GM19023 (cell line): Measurements from ENCODE around the gene CHDH.
A peak's percentile ranks its signal among the peaks of the same experiment; 100 is the strongest.

Experiments used
- ATAC-seq: cut with Tn5 transposase; IDR thresholded peaks from one replicate; pipeline ENCODE4 v1.9.1; 2021; ENCODE audit warnings: mild to moderate bottlenecking, moderate library complexity; ENCODE audit not compliant: unreplicated experiment

CHDH gene, protein sequence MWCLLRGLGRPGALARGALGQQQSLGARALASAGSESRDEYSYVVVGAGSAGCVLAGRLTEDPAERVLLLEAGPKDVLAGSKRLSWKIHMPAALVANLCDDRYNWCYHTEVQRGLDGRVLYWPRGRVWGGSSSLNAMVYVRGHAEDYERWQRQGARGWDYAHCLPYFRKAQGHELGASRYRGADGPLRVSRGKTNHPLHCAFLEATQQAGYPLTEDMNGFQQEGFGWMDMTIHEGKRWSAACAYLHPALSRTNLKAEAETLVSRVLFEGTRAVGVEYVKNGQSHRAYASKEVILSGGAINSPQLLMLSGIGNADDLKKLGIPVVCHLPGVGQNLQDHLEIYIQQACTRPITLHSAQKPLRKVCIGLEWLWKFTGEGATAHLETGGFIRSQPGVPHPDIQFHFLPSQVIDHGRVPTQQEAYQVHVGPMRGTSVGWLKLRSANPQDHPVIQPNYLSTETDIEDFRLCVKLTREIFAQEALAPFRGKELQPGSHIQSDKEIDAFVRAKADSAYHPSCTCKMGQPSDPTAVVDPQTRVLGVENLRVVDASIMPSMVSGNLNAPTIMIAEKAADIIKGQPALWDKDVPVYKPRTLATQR

DNA sequence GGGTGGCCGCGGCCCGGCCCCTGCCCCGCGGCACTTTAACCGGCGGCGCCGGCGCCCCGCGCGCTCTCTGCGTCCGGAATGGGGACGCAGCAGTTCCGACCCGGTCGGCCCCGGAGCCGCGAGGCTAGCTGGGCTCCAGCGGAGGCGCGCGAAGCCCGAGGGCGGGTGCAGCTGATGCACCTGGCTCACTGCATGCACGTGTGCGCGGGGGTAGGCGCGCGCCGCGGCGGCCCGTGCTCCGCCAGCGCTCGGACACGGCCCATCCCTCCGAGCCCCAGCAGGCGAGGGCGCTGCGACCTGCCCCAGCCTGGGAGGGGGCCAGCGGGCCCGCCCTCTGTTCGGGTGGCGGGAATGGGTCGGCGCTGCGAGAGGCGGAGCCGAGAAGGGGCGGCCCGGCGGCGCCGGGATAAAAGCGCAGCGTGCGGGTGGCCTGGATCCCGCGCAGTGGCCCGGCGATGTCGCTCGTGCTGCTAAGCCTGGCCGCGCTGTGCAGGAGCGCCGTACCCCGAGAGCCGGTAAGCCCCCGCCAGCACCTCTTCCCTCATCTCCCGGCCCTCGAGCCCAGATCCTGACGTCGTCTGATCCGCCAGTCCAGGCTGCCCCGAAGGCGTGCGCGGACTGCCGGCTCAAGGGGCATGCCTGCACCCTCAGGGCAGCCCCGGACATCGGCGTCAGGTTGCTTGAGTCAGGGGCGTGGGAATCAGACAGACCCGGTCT is at the start of gene CHDH, which contains the start of gene IL17RB:
Gene CHDH (minus strand): TSS at position 286 of the 717 bp plus-strand sequence. CDS start 22,411 bp downstream, outside the sequence.
Gene IL17RB (plus strand): TSS at position 435 of the 717 bp plus-strand sequence. CDS start 21 bp downstream, at position 456.
- ATAC-seq = peak; percentile 46

DNA sequence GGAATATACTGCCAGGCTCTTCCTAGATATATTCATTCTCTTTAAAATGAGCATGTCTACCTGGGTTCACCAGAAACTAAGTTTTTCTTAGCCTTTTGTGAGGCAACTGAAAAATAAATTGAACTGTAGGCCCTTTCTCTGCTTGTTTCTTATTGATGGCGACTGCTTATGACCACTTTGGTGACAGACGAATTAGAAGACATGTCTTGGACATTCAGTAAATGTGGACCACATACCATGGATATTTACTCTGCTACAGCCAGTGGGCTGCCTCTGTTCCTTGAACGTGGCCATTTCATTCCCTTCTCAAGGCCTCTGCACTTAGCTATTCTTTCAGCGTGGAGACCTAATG is 46.0 kb upstream of the CHDH start:
- ATAC-seq = no peak

DNA sequence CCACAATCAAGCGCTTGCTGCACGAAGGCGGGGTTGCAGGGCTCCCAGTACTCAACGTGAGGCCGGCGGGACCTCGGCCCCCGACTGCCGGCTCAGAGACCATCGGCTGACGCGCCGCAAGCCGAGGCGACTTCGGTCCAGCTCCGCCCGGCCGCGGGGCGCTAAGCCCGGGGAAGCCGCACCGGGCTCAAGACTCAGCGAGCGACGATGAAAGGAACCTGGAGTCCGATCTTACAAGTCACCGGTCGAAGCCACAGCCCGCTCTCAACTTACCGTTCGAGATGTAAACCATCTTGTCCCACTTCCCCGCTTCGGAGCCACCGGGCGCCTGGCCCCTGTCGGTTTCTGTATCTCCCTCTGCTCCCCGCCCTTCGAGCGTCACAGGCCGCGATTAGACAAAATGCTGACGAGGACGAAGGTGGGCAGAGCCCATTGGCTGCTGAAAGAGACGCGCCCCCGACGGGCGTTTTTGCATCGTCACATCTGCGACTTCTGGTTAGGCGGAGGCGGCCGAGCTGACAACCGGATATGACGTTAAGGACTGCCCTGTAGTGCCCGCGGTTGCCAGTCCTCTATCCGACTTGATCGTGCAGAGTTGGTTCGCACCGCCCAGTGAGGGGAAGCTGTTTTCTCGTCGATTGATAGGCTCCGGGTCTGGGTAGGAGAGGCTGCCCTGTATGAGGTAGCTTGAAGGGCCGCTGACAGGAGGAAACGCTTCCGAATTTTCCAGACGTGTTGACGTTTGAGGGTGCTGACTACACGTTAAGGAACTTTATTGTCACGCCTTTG is 45.5 kb upstream of the CHDH start, which contains the start of gene SELENOK:
Gene SELENOK (minus strand): TSS at position 363 of the 789 bp plus-strand sequence.
- ATAC-seq = peak; percentile 97

DNA sequence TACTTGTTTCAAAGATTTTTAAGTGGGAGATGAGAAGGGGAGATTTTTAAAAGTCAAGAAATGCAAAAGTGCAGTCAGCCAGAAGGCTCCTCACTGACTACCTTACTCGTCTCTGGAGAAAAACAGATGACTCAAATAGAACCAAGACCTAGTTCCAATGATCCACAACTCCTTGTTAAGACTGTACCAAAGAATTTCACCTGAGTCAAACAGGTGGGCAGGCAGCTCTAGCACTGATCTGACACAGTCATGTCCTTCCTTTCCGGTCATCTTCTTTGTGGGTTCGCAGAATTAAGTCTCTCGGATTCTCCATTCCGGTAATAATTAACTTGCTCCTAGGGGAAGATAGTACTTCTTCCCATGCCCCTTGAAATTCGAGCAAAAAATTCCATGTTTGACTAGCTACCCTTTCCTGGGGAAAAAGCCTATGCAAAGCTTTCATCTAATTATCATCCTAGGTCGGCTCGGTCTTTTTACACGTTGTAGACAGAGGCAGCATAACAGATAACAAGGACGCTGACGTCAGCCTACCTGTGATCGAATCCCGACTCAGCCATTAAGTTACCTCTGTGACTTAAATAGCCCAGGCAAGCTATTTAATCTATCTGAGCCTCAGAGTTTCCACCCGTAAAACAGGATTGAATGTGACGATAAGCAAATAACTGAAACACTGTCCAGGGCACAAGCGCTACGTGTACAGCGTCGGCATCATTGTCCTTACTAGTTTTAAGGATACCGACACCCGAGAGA is 44.7 kb upstream of the CHDH start:
- no peak for ATAC-seq

DNA sequence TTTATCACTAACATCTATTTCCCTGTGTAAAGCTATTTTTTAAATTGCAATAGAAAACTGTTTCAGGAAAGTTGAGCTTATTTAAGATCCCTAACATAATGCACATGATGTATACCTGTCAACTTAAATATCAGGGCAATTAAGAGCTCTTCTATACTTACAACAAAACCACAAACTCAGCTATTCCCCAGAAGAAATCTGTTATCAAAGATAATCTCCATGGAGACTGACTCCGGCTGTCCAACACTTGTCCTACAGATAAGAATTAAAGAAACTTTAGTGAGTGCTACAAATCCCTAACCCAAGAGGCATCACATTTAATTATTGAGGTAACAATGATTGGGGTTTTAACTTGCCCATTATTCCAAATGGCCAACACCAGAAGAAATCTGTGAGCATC is 42.0 kb upstream of the CHDH start:
- ATAC-seq = no peak

DNA sequence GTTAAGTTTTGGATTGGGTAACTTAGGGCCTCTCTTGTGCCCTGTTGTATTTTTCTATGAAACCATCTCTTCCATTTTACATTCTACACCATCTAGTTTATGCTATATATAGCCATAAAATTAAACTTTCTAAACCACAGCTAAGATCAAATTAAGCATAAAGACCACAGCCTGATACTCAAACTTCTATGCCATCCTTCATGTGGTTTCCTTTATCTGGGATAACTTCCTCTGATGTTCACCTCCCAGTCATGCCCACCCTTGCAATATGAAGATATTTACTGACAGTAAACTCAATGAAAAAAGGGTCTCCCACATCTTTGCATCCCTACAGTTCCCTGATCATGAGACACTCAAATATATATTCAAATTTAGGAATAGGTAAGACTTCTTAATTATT is 41.2 kb upstream of the CHDH start:
- ATAC-seq = no peak

DNA sequence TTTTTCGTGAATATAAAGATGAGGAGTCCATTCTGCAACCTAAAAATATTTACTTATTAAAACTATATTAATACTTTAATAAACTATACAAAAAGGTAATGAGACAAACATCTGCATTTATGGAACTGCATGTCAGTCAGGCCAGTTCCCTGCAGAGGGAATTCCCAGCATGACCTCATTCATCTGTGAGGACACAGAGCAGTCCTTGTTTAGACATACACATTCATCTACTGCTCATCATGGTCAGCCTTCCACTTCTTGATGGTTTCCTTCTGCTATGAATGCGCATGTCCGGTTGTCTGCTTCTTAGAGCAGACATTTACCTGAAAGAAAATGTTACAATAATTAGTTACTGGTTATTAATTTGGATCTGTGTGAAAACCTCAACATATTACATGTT is 39.0 kb upstream of the CHDH start:
- no peak for ATAC-seq

DNA sequence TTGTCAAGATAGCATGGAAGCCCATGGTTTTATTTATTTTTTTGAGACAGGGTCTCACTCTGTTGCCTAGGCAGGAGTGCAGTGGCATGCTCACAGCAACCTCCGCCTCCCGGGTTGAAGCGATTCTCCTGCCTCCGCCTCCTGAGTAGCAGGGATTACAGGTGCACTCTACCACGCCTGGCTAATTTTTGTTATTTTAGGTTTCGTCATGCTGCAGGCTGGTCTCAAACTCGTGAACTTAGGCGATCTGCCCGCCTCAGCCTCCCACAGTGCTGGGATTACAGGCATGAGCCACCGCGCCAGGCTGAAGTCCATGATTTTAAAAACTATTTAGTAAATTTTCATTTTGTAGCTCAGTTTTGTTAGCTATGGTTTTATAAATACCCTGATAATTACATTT is 38.4 kb upstream of the CHDH start:
- ATAC-seq = no peak

DNA sequence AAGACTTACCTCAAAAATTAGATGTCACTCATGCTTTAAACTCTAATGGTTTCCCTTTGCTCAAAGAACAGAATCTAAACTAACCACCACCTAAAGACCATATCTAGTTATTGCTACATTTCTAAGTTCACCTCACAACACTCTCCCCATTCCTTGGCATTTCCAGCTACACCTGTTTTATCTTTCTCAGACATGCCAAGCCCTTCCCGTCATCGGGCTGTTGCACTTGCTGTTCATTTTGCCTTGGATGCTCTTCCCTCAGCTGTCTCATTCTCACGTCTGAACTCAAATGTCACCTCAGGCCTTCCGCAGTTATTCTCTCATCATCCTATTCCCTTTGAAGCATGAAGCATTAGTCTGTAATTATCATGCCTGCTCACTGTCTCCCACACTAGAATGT is 36.8 kb upstream of the CHDH start:
- no peak for ATAC-seq

DNA sequence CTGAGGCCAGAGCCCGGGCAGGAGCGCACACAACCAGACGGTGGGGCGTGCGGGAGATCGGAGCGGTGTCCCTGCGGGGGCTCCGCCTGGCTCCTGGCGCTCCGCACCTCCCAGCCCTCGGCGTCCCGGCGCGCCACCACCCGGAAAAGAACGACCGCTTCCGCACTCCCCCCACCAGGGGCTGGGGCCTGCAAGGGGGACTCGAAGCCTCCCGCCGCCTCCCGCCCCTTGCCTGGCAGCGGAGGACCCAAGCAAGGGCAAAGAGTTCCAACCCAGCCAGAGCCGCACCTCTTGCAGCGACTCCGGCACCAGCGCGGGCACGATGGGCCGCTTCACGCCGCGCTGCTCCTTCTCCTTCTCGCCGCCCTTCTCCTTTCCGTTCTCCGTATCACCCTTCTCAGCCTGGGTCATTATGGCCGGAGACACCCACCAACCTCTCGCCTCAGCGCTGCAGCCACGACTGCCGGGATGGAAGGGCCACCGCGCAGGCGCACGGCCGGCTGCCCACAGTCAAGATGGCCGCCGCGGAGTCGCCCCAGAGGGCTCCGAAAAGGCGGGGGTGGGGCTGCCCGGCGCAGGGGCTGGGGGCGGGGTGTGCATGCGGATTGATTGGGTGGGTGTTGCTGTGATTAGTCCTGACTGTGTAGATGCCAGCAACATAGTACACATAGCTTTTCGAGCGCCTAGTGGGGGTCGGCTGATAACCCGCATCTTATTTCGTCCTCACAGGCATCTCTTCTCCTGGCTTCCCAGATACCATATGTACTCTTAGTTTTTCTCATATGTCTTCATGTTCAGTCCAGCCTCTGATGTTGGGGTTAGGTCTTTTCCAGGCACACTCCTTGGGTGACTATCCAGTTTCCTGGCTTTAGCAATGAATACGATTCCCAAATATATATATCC is 35.7 kb upstream of the CHDH start, which contains the start of gene ACTR8:
Gene ACTR8 (minus strand): TSS at position 462 of the 903 bp plus-strand sequence. CDS start 51 bp downstream, at position 411.
- ATAC-seq = peak; percentile 78

DNA sequence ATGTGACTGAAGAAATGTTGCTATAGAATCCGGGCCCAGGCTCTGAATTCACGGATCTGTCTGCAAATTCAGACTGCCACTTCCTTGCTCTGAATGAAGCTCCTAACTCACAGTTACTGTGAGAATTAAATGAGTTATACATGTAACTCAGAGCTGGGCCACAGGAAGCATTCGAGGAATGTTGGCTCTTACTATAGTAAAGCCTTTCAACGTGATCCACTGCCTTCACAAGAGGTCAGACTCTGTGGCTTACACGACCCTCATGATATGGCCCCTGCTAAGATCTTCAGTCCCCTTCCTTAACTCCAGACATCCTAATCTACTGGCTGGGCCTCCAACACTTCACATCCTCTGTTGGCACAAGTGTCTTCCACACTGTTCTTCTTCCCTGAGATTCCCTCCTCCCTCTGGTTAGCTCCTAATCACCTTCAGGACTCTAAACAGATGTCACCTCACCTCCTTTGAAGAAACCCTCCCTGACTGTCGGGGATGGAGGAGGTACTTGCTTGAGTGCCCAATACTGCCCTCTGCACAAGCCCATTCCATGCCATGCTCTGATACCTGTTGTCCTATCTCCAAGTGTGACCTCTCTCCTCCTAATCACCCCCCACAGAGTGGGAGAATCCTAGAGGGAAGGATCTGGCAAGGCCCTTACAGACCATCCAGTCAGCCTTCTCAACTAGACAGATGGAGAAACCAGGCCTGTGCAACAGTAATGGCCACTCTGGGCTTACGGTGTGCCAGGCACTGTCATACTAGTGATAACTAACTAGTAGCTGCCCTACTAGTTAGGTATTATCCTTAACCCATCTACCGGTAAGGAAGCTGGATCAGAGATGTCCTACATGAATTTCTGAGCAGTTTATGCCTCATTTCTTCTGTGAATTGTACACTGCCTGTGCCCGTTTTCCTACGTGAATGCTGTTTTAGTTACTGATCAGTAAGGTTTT is 34.5 kb upstream of the CHDH start:
- no peak for ATAC-seq

DNA sequence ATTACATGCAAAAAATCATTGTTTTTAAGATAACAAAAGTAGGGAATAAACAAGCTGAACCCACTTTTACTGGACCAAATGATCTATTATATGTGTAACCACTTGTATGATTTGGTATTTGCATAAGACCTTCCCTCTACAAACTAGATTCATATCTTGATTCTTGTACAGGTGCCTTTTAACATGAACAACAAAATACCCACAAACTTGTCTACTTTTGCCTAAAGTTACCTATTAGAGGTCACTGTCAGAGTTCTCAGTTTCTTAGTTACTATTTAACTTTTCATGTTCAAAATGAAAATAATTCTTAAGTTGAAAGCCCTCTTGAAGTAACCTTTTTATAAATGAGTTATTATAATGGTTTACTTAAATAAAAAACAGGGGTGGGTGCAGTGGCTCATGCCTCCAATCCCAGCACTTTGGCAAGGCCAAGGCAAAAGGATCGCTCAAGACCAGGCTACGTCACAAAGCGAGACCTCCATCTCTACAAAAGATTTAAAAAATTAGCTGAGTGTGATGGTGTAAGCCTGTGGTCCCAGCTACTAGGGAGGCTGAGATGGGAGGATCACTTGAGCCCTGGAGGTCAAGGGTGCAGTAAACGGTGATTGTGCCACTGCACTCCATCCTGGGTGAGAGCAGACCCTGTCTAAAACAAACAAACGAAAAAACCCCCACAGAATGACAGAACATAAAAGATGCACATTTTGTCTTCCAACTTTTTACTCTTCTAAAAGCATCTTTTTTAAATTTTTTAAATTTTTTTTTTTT is 19.7 kb upstream of the CHDH start:
- ATAC-seq = no peak

DNA sequence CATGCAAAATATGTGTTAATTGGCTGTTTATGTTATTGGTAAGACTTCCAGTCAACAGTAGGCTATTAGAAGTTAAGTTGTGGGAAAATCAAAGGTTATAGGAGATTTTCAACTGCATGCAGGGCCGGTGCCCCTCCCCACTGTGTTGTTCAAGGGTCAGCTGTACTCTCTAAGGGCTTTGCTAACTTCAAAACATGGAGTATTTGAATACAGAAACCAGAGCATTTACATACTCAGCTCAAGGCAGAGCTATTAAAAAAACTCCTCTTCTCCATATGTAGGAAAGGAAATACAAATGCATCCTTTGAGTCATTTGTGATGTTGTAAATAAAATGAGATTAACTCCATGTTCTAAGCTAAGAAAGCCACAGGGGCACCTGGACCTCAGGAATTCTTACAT is 16.9 kb upstream of the CHDH start:
- no peak for ATAC-seq

DNA sequence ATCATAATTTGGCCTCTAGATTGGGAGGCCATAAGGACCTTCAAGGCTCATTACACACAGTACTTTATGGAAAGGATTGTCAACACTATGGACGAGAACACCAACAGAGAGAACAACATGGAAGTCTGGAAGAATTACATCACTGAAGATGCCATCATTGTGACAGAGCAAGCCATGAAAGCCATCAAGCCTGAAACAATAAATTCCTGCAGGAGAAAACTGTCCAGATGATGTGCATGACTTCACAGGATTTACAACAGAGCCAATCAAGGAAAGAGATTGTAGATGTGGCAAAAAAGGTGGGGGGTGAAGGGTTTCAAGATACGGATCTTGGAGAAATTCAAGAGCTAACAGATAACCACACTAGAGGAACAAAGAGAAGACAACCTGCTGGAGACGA is 16.0 kb upstream of the CHDH start:
- no peak for ATAC-seq

DNA sequence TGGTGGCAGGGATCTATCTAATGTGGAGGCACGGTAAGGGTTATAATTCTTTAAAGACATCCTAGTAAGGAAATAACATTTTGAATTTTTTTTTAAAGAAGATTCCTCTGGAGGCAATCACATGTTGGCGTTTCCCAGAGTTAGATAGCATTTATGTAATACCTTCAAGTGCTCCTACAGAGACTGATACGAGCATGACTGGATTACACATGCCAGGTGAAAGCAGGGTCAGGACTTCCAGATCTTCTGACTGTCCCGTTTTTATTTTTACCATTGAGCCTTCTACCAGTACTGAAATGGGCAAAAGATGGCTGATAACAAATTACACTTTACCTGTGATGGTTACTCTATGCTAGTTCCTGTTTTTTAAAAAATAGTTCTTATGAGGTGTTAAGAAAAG is 14.0 kb upstream of the CHDH start:
- ATAC-seq = no peak

DNA sequence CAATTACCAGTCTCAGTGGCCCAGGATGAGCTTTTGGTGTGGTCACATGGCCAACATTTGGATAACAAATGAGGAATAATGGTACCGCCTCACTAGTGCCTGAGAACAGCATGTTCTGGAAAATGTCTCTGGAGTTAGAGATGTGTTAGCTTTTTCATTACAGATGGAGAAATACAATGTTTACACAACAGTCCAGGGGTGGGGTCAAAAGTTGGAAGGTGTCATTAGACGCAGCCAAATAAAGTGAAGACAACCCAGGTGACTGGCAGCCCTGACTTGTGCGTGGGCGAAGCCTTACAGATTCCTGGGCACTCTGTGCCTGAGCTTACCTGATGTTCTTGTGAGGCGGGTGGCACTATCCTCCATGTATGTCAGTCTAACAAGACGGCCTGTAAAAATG is 13.0 kb upstream of the CHDH start:
- no peak for ATAC-seq

DNA sequence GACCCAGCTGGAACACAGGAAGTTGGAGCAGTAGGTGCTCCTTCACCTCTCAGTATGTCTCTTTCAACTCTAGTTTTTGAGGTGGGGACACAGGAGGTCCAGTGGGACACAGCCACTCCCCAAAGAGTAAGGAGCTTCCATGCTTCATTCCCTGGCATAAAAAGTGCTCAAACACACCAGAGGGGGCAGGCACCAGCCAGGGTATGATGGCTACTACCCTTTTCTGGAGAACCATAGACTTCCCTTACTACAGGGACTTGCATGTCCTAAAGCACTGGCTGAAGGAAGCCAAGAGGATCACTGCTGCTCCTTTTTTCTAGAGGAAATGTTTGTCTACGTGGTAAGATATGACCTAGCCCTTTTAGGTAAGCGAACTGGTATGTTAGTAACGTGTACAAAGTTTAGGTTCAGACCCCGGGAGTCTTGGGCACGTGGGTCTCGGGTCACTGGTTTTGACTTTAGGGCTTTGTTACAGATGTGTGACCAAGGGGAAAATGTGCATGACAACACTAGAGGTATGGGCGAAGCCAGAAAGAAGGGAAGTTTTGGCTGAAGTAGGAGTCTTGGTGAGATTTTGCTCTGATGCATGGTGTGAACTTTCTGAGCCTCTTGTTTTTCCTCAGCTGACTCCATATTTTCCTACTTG is 12.0 kb upstream of the CHDH start:
- ATAC-seq = no peak
